Measurements from ENCODE around the gene ATXN1. TPM values are rescaled to one million over a fixed set of nuclear protein-coding genes. Genes with fewer than 3 reads are reported as not detected.

ATXN1 gene
- total RNA-seq, 1 experiment from 2014 or later, result 5.6 TPM

DNA sequence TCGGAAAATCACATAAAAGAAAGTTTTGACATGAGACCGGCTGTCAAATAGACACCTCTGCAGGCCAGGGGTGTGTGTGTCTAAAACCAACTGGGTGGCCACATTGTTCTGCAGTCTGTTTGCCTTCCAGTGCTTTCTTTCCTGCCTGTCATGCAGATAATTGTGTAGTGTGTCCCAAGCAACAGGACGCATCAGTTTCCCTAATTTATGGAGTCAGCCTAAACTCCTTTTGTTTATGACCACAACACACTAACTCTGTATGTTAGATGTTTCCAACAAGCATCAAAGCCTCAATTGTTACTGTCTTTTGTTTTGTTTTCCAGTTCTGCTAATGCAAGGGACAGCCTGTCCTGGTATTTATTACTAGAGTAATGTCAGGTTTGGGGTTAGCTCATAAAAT lies 205.7 kb downstream of the ATXN1 start:
- H3K23ac ChIP-seq (ENCODE audit: insufficient read length, low read depth, low read length), result no peak overlapping the region
- Mint-ChIP-seq H3K36me3 (ENCODE audit: insufficient read depth in 1 of 3, low read depth in 3 of 3) (no peaks in the 10 kb centered on the region), H3K9me3 (no peaks in the 10 kb centered on the region), H3K4me1 (peaks cover 2% of the 10 kb centered on the region in 2 experiments; a peak in 2 of 4 replicates), H3K27ac (no peak overlapping the region), H3K4me3 (no peak overlapping the region), H3K27me3 (ENCODE audit: low read depth) (no peaks in the 10 kb centered on the region)
- H3T11ph ChIP-seq (ENCODE audit: low read length), result no peak overlapping the region
- no peak overlapping the region for H3K14ac ChIP-seq (ENCODE audit: insufficient read depth, low read length)
- no peak overlapping the region for H3K4me2 ChIP-seq (ENCODE audit: insufficient read depth, insufficient read length, low read length)
- no peaks in the 10 kb centered on the region for H3K4me1 ChIP-seq (ENCODE audit: insufficient read depth, low read length)
- H2BK12ac ChIP-seq (ENCODE audit: insufficient read length, low read depth, low read length), result no peak overlapping the region
- no peak overlapping the region for H2BK15ac ChIP-seq (ENCODE audit: low read depth, low read length)
- H4K8ac ChIP-seq (replicated peaks; ENCODE audit: insufficient read length, low read depth, low read length), result no peak overlapping the region
- WGBS (ENCODE audit: extremely low coverage, insufficient read length, low lambda C conversion rate), result no CpG with 5 or more reads among the region's 3 CpGs
- H2BK5ac ChIP-seq (ENCODE audit: insufficient read length, low read length), result no peak overlapping the region
- no peak for DNase-seq
- H2BK20ac ChIP-seq (ENCODE audit: low read depth, low read length, poor library complexity, severe bottlenecking), result no peak overlapping the region
- no peaks in the 10 kb centered on the region for H3K79me2 ChIP-seq (ENCODE audit: insufficient read depth, low read length)
- H3K9me3 ChIP-seq (ENCODE audit: control insufficient read depth, low read depth, low read length), result no peaks in the 10 kb centered on the region
- no peaks in the 10 kb centered on the region for H3K79me1 ChIP-seq (ENCODE audit: insufficient read depth, low read depth, low read length, poor library complexity, severe bottlenecking)
- no peaks in the 10 kb centered on the region for H3K27me3 ChIP-seq (ENCODE audit: insufficient read depth, low read length)
- no peak overlapping the region for H3K9ac ChIP-seq (ENCODE audit: extremely low read depth, insufficient read length, low read length)
- no peak overlapping the region for H2BK120ac ChIP-seq (ENCODE audit: low read depth, low read length, poor library complexity, severe bottlenecking)
- H3K23me2 ChIP-seq (ENCODE audit: insufficient read length, low read depth, low read length, poor library complexity, severe bottlenecking), result no peaks in the 10 kb centered on the region
- no peak overlapping the region for H3K4ac ChIP-seq (ENCODE audit: low read depth, low read length)
- H2AK5ac ChIP-seq (ENCODE audit: insufficient read length, low read length), result no peak overlapping the region
- H3K56ac ChIP-seq (ENCODE audit: insufficient read length, low read depth, low read length), result no peak overlapping the region
- H3K27ac ChIP-seq (ENCODE audit: insufficient read length, low read depth, low read length), result no peak overlapping the region
- no peak overlapping the region for H3K18ac ChIP-seq (ENCODE audit: insufficient read length, low read depth, low read length)
- H4K5ac ChIP-seq (ENCODE audit: insufficient read length, low read depth, low read length), result no peak overlapping the region
- no peak overlapping the region for H2AFZ ChIP-seq (ENCODE audit: low read length)
- H4K20me1 ChIP-seq (ENCODE audit: control insufficient read depth, insufficient read depth, insufficient read length), result no peaks in the 10 kb centered on the region
- H4K91ac ChIP-seq (ENCODE audit: insufficient read length, low read depth, low read length), result no peak overlapping the region
- TF ChIP-seq, protein P1, sequence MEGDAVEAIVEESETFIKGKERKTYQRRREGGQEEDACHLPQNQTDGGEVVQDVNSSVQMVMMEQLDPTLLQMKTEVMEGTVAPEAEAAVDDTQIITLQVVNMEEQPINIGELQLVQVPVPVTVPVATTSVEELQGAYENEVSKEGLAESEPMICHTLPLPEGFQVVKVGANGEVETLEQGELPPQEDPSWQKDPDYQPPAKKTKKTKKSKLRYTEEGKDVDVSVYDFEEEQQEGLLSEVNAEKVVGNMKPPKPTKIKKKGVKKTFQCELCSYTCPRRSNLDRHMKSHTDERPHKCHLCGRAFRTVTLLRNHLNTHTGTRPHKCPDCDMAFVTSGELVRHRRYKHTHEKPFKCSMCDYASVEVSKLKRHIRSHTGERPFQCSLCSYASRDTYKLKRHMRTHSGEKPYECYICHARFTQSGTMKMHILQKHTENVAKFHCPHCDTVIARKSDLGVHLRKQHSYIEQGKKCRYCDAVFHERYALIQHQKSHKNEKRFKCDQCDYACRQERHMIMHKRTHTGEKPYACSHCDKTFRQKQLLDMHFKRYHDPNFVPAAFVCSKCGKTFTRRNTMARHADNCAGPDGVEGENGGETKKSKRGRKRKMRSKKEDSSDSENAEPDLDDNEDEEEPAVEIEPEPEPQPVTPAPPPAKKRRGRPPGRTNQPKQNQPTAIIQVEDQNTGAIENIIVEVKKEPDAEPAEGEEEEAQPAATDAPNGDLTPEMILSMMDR (conservative IDR thresholded peaks at IDR 0.05), result no peak
